Chondrocyte (in vitro differentiated cells): Measurements from ENCODE around the gene MBD5. TPM values are rescaled to one million over a fixed set of nuclear protein-coding genes. Genes with fewer than 3 reads are reported as not detected.

ENCODE experiments used
- DNase-seq: peaks from one replicate; pipeline ENCODE4 v3.0.0; 2021; ENCODE audit warnings: mixed read lengths, low spot score
- H3K27ac Mint-ChIP-seq: one replicate; pipeline ENCODE4 v1.8.0; 2021; ENCODE audit warnings: mild to moderate bottlenecking, moderate library complexity, mixed read lengths; ENCODE audit not compliant: unreplicated experiment
- H3K27me3 Mint-ChIP-seq: 2 replicates; pipeline ENCODE4 v1.8.0; 2021; ENCODE audit warnings: low read depth, mixed read lengths
- H3K36me3 Mint-ChIP-seq: 2 replicates; pipeline ENCODE4 v1.8.0; 2021; ENCODE audit warnings: low read depth, mixed read lengths
- H3K4me1 Mint-ChIP-seq: 2 replicates; pipeline ENCODE4 v1.8.0; 2021; ENCODE audit warnings: low read depth, mild to moderate bottlenecking, mixed read lengths
- H3K4me3 Mint-ChIP-seq: one replicate; pipeline ENCODE4 v1.8.0; 2021; ENCODE audit warnings: mild to moderate bottlenecking, moderate library complexity, mixed read lengths; ENCODE audit not compliant: unreplicated experiment
- H3K9me3 Mint-ChIP-seq: 2 replicates; pipeline ENCODE4 v1.8.0; 2021; ENCODE audit warnings: low read depth, mixed read lengths
- CTCF ChIP-seq: fragments of 200-600 bp; sonication (generic); IDR thresholded peaks from 2 replicates; pipeline ENCODE4 v1.5.0; 2021; ENCODE audit warnings: antibody characterized with exemption, mild to moderate bottlenecking, moderate library complexity
- total RNA-seq: library from RNA; stranded (reverse); gene quantifications from 3 replicates; pipeline ENCODE4 v1.2.1, GENCODE V29; 2021

MBD5 gene
- total RNA-seq, 1 donor from 2014 or later: 31.1 TPM

GRCh38 chr2:148106331-148106730 is 85.4 kb downstream of the MBD5 start:
- no peak overlapping the region for H3K27ac Mint-ChIP-seq
- H3K4me3 Mint-ChIP-seq: no peak overlapping the region
- no peaks in the 10 kb centered on the region for H3K27me3 Mint-ChIP-seq
- H3K36me3 Mint-ChIP-seq: no peaks in the 10 kb centered on the region
- no peak for TF ChIP-seq CTCF
- DNase-seq: no peak
- peaks cover 11% of the 10 kb centered on the region for H3K4me1 Mint-ChIP-seq
- H3K9me3 Mint-ChIP-seq: peaks cover 3% of the 10 kb centered on the region

DNA sequence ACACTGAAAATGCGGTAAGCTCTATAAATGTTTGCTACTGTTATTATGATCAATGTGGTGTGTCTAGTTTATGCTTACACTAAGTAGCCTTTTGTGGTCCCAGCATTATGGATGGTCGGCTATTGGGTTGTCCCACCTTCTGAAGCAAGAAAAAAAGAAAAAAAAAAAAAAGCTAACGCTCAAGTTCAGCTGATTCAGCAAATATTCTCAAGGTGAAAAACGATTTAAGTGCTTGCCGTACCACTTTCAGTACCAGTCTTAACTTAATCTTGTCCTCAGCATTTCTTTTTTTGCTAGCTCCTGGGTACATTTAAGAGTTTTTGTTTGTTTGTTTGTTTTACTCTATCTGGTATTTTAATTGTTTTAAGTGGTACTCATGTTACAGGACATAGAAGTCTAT is 87.5 kb downstream of the MBD5 start:
- H3K4me3 Mint-ChIP-seq: no peak overlapping the region
- no peak overlapping the region for H3K27ac Mint-ChIP-seq
- no peak for DNase-seq
- peaks cover 3% of the 10 kb centered on the region for H3K9me3 Mint-ChIP-seq
- no peaks in the 10 kb centered on the region for H3K36me3 Mint-ChIP-seq
- H3K4me1 Mint-ChIP-seq: peaks cover 14% of the 10 kb centered on the region
- H3K27me3 Mint-ChIP-seq: no peaks in the 10 kb centered on the region
- no peak for TF ChIP-seq CTCF

DNA sequence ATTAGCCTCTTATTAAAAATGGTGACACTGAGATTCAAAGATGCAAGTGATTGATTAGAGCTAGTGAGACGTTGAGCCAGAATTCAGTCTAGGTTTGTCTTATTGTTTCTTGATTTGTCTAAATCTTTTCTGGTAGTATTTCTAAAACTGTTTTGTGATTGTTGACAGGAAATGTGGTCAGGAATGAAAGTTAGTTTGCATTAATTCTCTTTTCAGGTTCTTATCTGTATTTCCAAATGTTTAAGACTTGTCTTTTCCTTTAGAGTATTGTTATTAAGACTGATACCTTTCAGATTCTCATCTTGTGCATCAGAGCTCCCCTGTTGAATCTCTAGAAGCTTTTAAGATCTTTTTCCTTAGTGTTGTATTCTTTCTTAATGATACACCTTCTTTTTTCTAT is 89.3 kb downstream of the MBD5 start:
- Mint-ChIP-seq H3K36me3 (no peaks in the 10 kb centered on the region), H3K9me3 (peaks cover 3% of the 10 kb centered on the region), H3K4me1 (peaks cover 14% of the 10 kb centered on the region), H3K27me3 (no peaks in the 10 kb centered on the region), H3K27ac (no peak overlapping the region), H3K4me3 (no peak overlapping the region)
- DNase-seq: no peak
- no peak for TF ChIP-seq CTCF

- Mint-ChIP-seq H3K27me3 (no peaks in the 10 kb centered on the region), H3K4me1 (peaks cover 17% of the 10 kb centered on the region), H3K27ac (no peak overlapping the region), H3K9me3 (peaks cover 12% of the 10 kb centered on the region), H3K4me3 (no peak overlapping the region), H3K36me3 (peaks cover 8% of the 10 kb centered on the region)
- no peak for TF ChIP-seq CTCF
- no peak for DNase-seq
Observed at GRCh38 chr2:148122788-148123187, 101.9 kb downstream of the MBD5 start.

DNA sequence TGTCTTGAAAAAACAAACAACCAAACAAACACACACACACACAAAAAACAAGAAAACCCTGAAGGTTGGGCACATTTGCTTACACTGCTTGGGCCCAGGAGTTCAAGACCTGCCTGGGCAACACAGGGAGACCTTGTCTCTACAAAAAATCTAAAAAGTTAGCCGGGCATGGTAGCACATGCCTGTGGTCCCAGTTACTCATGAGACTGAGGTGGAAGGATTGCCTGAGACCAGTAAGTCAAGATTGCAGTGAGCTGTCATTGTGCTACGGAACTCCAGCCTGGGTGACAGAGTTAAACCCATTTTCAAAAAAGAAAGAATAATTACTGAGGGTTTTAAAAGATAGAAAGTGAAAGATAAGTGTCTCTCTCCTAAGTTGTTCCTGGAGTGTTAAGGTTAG is 103.4 kb downstream of the MBD5 start:
- Mint-ChIP-seq H3K4me1 (peaks cover 17% of the 10 kb centered on the region), H3K9me3 (peaks cover 9% of the 10 kb centered on the region), H3K27me3 (no peaks in the 10 kb centered on the region), H3K4me3 (no peak overlapping the region), H3K36me3 (peaks cover 9% of the 10 kb centered on the region), H3K27ac (no peak overlapping the region)
- no peak for TF ChIP-seq CTCF
- DNase-seq: no peak
